HG02970 (cell line): ENCODE results near the gene PLD3.

Source experiments
- ATAC-seq: cut with Tn5 transposase; IDR thresholded peaks from one replicate; pipeline ENCODE4 v1.9.1; 2021; ENCODE audit warnings: mild to moderate bottlenecking, moderate library complexity, moderate number of reproducible peaks; ENCODE audit not compliant: unreplicated experiment, low FRiP score

Gene PLD3

DNA sequence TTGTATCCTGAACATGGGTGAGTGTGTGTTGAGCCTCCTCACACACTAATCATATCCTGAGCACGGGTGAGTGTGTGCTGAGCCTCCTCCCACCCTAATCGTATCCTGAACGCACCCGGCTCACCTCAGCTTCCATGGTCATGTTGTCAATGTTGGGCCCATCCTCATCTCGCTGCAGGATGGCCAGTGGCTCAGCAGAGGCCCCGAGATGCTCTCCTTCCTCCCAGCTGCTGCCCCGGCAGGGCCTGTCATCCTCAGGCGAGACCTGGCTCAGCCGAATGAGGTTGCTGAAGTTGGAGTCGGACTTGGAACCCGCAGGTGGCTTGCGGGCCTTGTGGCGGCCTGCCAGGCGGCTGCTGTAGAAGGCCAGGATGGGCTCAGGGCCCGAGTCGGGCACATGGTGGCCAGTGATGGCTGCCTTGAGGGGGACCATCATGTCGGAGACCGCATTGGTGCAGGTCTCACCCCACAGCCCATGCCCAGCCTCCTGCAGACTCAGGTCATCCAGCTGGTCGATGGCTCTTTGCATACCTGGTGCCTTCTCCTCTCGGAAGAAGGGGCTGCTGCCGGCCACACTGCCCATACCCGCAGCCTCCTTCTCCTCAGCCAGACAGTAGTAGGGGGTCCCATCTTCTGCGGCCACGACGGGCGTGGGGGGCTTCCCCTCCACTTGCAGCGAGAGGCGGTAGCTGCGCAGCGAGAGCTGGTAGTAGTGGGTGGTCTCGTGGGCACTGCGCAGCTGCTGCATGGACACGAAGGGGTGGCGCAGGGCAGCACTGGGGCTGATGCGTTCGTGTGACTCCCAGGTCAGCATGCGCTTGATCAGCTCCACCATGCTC lies 31.9 kb downstream of the PLD3 start:
- ATAC-seq: no peak

DNA sequence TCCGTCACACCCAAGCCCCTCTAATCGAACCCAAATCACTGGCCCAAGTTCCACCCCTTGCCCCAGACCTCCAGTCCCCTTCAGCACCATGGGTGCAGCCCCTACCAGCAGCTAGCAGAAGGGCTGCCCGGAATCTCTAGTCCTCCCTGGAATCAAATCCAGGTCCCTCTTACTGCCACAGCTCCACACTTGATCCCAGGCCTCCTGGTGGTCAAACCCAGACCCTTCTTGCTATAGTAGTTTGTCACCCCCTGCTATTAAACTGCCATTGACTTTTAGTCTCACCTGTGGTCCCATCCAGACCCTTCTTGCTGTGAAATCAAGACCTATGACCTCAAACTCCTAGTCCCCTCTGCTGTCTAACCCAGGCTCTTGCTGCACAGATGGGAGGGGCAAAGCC lies 32.8 kb downstream of the PLD3 start:
- ATAC-seq: no peak

DNA sequence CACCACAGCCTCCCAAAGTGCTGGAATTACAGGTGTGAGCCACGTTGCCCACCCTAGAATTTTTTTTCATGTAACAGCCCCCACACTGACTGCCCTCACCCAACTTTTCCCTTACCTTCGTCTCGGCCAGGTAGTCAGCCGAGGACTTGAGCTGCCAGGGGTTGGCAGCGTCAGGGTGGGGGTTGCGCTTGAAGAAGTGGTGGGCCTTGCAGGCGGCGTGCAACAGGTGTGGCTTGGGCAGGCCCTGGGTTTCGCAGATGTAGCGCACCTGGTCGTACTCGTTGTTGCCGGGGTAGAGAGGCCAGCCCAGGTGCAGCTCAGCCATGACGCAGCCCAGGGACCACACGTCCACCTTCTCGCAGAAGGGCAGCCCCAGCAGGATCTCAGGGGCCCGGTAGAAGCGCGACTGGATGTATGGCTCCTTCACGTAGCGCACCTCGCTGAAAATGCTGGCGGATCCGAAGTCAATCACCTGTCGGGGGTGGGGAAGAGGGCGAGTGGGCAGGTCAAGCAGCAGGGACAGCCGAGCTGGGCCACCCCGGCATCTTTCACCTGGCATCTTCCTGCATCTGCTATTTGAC lies 35.3 kb downstream of the PLD3 start:
- no peak for ATAC-seq

DNA sequence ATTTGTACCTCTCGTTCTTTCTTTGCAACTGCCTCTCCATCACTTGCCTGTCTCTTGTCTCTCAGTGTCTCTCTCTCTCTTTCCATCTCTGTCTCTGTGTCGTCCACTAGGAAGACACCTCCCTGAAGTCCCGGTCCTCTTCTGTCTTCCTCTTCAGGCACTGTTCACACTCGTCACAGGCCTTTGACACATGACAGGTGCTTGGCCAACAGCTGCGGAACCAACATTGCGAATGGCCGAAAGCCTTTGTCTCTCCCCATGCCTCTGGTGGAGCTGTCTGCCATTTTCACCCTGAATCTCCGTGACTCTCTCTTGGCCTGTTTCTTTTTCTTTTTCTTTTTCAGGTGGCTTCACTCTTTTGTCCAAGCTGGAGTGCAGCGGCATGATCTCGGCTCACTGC lies 38.7 kb downstream of the PLD3 start:
- no peak for ATAC-seq

DNA sequence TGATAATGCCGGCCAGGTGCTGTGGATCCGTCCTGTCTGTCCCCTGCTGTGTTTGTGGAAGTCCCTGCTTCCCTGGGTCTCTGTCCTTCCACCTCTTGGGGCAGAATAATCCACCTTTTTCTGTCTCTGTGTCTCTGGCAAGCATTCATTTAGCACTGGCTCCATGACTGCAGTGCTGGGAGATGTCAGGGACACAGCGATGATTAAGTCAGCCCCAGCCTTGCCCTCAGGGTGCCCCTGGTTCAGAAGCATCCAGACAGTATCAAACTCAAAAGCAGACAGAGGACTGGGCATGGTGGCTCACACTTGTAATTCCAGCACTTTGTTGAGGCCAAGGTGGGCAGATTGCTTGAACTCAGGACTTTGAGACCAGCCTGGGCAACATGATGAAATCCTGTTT lies 40.0 kb downstream of the PLD3 start:
- no peak for ATAC-seq

DNA sequence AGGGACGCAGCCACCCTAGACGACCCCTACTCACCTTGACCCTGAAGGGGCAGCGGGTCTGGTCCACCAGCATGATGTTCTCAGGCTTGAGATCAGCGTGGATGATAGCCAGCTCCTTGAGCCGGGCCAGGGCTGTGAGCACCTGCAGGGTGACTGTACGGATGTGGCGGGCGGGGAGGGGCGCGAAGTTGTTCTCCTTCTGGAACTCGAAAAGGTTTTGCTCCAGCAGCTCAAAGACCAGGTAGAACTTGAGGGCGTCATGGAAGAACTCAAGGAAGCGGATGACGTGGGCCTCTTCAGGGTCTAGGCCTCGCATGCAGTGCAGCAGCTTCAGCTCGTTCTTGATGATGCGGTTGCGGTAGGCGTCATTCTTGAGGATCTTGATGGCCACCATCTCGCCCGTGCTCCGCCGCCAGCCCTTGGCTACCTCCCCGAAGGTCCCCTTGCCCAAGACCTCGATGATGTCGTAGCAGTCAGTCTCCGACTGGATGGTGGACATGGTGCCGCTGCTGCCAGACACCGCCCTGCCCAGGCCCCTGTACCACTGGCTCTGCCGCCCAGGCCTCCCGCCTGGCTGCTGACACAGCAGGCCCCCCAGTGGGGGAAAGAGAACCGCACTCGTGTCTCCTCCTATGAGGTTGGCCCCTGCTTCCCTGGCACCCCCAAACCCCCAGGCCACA lies 41.0 kb downstream of the PLD3 start:
- no peak for ATAC-seq

DNA sequence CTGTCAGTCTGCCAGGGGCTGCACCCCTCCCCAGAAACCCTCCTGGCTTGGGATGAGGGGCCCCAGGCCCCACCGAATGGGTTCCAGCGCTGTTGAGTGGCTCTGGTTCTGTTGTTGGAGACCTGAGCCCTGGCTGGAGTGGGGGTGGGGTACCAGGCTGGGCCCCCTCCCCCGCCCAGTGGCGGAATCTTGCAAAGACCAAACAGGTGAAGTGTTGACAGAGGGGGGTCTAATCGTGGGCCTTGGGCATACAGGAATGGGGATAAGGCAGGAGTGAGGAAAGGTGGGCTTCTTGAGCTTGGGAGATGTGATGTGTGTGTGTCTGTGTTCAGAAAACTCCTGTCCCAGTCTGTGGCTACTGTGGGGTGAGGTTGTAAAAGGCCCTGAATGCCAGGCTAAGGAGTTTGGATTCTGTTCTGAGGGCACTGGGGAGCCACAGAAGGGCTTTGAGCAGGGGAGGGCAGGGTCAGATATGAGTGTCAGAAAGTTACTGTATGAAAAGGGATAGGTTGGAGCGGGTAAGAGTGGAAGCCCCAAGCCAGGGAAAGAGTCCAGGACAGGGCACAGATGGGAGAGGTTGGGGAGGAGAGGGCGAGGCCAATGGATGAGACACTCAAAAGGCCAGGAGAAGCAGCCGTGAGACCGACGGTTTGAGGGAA lies 41.7 kb downstream of the PLD3 start, which contains the start of gene HIPK4:
Gene HIPK4, minus strand, starts transcription at position 98 of the 659 bp plus-strand sequence. CDS start 279 bp downstream, outside the sequence.
- no peak for ATAC-seq

DNA sequence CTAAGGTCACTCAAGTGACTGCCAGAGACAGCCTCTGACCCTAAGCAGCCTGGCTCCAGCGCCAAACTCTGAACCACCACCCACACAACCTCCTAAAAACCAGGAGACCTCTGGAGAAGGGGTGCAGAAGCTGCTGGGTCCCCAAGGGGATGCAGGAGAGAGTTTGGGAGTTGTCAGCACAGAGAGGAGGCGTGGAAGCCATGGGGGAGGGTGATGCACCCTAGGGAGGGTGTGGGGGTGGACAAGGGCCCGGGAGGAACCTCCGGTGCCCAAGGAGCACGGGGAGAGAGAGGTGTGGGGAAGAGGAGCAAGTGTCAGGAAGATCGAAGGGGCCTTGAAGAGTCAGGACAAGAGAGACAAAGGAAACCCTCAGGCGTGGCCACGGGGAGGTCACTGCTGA lies 43.6 kb downstream of the PLD3 start:
- no peak for ATAC-seq

DNA sequence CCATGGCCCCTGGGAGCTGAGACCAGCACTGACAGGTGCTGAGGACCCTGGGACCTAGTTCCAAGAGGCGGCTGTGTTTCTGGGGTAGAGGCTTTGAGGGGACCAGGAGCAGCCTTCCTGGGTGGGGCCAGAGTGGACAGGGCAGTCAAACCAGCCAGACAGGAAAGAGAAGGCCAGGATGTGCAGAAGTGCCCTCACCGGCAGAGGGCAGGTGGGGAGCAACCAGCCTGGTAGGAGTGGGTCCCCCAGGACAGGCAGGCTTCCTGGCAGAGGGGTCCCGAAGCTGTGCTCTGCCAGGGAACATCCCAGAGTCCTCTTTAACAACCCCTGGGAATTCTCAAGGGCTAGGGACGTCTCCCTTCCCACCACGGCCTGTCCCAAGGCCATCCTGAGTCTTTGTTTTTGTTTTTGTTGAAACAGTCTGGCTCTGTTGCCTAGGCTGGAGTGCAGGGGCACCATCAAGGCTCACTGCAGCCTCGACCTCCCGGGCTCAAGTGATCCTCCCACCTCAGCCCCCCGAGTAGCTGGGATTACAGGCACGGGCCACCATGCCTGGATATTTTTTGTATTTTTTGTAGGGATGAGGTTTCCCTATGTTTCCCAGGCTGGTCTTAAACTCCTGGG lies 44.5 kb downstream of the PLD3 start:
- no peak for ATAC-seq

DNA sequence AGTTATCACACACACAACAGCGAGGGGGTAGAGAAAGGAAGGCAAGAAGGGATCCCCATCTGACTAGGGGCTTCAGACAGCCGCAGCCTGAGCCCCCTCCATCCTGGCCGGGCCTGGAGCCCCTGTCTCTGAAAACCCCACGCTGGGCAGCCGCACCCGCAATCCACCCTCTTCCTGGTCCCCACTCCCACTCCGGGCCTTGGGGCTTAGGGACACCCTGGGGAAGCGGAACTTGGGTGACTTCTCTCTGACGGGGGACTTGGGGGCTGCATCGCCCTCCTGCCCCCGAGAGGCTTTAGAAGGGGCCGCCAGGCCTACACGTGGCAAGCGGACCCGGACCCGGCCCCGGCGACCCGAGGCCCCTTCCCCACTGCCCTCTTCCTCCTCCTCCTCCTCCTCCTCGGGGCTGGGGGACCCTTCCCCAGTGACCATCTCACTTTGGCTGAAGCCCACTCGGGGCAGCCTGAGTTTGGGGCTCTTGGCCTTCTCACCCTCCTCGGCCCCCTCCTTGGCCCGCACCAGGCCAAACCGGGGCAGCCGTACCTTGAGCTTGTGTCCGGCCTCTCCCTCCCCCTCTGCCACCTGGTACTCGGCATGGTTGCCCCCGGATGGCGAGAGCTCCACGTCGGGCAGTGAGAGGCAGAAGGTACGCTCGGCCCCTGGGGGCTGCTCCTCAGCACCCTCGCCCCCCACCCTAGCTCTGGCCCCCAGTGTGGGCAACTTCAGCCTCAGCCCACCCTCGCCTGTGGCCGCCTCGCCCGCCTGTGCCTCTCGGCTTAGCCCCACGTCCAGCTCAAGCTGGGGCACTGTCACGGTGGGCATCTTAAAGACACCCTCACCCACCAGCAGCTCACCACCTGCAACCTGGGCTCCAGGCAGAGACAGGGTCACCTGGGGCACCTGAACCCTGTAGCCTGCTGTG lies 45.7 kb downstream of the PLD3 start:
- no peak for ATAC-seq

DNA sequence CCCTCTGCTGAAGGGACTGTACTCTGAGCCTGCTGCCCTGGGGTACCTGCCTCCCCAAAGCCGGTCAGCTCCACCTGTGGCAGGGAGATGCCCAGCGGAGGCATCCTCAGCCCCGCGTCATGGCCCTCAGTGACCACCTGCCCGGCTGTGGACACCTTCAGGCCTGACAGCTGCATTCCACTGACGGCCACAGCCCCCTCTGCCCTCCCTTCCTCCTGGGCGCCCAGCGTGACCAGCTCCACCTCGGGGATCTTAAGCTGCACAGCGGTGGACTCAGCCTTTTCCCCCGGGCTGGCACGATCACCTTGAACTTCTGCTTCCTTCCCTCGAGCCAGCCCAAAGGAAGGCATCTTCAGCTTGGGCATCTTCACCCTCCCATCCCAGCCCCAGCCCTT lies 46.3 kb downstream of the PLD3 start:
- no peak for ATAC-seq

DNA sequence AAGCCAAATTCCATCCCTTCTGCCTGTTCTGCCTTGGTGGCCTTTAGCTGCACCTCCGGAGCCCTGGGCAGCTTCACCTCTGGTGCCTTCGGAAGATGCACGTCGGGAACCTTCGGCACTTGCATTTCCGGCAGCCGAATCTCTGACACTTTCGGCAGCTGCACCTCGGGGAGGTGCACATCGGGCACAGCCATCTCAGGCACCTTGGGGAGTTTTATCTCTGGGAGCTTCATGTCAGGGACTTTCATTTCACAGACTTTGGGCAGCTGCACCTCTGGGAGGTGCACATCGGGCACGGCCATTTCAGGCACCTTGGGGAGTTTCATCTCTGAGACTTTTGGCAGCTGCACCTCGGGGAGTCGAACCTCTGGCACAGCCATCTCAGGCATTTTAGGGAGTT lies 47.5 kb downstream of the PLD3 start:
- no peak for ATAC-seq

DNA sequence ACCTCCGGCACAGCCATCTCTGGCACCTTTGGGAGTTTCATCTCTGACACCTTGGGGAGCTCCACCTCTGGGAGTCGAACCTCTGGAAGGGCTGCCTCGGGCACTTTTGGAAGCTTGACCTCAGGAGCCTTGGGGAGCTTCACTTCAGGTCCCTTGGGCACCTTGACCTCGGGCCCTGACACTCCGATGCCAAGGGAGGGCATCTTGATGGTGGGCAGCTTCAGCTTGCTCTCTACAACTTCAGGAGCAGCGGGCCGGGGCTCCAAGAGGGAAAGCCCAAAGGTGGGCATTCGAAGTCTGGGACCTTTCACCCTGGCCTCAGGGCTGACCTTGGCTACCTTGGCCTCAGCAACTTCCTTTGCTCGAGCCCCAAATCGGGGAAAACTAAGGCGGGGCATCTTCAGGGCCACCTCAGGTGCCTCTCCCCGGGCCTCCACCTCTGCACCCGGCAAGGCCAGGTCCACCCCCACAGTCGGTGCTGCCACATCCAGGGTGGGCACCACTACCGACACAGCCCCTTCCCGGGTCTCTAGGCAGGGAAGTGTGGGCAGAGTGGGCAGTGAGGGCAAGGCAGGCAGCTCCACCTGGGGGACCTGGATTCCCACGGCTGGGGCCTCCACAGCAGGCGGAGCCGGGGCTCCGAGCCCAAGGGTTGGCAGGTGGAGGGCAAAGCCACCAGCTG lies 48.5 kb downstream of the PLD3 start:
- ATAC-seq: no peak

DNA sequence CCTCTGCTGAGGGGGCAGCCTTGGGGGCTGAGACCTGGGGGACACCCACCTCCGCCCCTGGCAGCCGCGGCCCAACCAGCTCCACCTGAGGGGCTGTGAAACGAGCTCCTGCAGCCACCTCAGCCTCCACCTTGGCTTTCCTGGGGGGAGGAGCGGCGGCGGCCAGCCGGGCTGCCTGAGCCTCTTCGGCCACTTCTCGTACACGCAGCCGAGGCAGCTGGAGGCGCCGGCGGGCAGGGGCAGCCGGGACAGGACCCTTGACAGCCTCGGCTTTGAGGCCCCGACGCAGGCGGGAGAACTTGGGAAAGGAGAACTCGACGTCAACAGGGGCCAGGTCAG lies 49.0 kb downstream of the PLD3 start:
- no peak for ATAC-seq

DNA sequence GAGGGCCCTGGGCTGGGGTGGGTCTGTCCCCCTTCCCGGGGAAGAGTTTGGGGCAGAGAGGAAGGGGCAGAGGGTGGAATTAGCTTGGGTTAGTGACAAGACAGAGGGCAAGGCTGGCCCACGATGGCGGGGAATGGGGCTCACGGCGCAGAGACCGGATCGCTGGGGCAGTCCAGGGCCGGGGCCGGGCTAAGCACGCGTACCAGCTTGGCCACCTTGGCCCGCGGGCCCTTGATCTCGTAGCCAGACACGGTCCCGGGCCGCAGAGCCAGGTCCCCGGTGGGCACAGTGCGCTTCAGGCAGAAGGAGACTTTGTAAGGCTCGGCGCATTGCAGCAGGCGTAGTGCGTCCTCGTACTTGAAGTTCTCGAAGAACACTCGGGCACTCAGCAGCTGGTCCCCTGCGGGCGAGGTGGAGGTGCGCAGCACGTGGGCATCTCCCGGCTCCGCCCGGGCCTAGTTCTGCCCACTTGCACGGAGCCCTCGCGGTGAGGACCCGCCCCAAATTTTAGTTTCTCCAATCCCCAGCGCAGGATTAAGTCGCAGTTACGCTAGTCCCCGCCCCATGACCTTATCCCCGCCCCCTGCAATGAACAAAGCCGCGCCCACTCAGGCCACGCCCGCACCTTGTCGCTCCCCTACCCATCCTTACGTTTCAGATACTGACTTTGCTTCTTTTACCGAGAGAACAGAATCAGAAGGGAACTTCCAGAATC lies 50.1 kb downstream of the PLD3 start:
- no peak for ATAC-seq

DNA sequence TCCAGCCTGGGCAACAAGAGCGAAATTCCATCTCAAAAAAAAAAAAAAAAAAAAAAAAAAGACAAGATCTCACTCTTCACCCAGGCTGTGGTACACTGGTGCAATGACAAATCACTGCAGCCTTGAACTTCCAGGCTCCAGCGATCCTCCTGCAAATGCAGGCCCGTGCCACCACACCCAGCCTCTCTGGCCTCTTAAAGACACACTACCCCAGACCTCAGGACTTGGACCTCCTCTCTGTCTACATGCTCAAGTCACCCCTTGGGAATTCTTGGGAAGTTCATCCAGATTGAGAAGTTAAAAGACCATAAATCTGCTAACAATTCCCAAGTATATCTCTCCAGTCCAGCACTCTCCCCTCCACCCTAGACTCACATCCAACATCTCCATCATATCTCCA lies 52.1 kb downstream of the PLD3 start:
- ATAC-seq: no peak

DNA sequence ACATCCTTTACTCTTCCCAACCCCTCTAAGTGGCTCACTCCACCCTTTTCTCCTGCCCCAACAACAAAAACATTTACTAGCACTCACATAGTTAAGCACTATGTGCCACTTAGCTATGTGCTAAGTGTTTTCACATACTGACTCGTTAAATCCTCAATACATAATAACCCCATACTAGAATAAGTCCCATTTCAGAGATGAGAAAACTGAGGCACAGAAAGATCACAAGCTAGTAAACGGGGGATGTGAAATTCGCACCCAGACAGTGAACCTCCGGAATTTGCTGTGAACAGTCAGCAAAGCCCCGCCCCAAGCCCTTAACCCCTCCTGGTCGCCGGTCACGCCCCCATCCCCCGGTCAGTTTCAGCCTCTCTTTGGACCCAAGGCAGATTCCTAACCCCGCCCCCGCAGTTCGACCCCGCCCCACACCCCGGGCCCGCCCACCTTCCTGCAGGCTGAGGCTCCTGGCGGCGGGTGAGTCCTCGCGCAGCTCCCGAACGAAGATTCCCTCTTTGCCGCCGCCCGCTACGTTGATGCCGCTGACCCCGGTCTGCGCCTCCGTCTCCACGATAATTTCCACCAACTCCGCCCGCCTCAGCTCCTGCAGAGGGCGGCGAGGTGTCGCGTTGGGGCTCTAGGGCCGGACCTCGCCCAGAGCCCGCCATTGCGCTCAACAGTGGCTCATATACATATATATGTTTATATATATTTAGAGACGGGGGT lies 54.9 kb downstream of the PLD3 start:
- peak; percentile 52 for ATAC-seq
